ENCODE measurements around the gene DENND1A. TPM values are rescaled to one million over a fixed set of nuclear protein-coding genes. Genes with fewer than 3 reads are reported as not detected.
"Not testable (repeated sequence)": the region's sequence is repeated elsewhere in the genome, so short reads cannot be mapped to it uniquely, and the experiment has no call there.

Gene DENND1A
- total RNA-seq, 4 donors from 2014 or later, result 15.8 to 33.5 (median 23.9) TPM

DNA sequence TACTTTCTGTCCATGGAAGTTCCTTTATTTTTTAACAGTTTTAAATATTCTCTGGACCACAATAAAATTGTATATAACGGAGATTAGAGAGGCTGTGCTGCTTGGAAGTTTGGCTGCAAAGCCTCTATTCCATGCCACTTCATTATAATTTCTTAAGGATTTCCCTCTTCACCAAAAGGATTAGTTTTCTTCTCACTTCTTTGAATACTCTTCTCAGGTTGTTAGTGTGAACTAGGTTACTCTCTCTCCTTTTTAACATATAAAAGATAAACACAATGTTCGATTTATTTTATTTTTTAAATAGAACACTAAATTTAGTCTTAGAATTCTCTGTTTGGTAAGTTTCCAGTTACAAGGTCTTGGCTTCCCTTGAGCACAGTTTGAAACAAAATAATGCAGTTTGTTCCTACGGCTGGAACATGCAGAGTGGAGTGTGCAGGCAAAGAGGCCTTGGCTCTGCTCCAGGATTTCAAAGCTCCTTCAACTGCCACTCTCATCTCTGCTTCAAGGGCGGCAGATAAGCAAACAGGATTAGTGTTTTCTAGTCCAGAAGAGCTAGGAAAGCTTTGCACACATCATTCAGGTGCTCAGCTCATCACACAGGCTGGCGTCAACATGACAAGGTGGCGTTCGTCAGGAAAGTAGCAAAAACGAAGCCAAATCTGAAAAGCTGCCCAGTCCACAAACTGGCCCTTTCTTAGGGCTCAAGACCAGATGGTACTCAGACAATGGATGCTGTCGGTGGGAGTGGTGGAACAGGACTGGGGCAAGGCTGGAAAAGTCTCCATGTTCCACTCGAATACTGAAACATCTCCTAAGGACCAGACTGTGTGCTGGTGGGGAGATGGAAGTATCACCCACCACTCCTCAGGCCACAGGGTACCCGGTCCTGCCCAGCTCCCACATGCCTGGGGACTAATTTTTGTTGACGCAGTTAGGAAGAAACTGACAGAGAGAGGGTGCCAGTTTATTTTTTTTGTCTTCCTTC, 287.3 kb downstream of the DENND1A start:
- Histone ChIP-seq H3K4me3 (no peak overlapping the region), H3K27ac (no peak overlapping the region), H3K36me3 (no peaks in the 10 kb centered on the region), H3K9me3 (no peaks in the 10 kb centered on the region), H3K4me1 (peaks cover 7% of the 10 kb centered on the region), H3K27me3 (no peaks in the 10 kb centered on the region)
- WGBS, result 69% methylated on average over 12 of the region's 12 CpGs
- DNase-seq (ENCODE audit: low spot score in 2 of 2), result no peak
- TF ChIP-seq EP300 (IDR thresholded peaks at IDR 0.05), result no peak
- TF ChIP-seq, protein P1, sequence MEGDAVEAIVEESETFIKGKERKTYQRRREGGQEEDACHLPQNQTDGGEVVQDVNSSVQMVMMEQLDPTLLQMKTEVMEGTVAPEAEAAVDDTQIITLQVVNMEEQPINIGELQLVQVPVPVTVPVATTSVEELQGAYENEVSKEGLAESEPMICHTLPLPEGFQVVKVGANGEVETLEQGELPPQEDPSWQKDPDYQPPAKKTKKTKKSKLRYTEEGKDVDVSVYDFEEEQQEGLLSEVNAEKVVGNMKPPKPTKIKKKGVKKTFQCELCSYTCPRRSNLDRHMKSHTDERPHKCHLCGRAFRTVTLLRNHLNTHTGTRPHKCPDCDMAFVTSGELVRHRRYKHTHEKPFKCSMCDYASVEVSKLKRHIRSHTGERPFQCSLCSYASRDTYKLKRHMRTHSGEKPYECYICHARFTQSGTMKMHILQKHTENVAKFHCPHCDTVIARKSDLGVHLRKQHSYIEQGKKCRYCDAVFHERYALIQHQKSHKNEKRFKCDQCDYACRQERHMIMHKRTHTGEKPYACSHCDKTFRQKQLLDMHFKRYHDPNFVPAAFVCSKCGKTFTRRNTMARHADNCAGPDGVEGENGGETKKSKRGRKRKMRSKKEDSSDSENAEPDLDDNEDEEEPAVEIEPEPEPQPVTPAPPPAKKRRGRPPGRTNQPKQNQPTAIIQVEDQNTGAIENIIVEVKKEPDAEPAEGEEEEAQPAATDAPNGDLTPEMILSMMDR (IDR thresholded peaks at IDR 0.05), result no peak
- TF ChIP-seq POLR2A (IDR thresholded peaks at IDR 0.05), result no peak
- no peak for TF ChIP-seq POLR2AphosphoS5 (IDR thresholded peaks at IDR 0.05)

DNA sequence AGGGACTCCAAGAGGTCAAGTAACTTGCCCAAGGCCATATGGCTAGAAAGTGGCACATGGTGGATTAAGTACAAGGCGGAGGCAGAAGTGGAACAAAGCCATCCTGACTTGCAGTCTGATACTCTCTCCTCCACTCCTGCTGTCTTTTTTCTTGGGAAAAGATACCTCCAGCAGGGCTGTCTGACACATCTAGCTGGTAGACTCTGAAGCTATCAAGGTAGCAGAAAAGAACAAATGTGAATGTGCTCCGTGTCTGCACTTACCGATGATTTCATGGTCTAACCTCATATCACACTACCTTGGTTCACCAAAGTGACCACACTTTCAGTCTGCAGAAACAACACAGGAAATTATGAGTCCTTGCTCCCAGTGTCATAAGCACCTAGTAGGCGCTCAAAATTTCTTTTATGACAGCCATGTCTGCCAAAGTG, 289.1 kb downstream of the DENND1A start:
- Histone ChIP-seq H3K27ac (no peak overlapping the region), H3K27me3 (no peaks in the 10 kb centered on the region), H3K36me3 (no peaks in the 10 kb centered on the region), H3K4me1 (peaks cover 7% of the 10 kb centered on the region), H3K9me3 (no peaks in the 10 kb centered on the region), H3K4me3 (no peak overlapping the region)
- TF ChIP-seq, protein P1 (IDR thresholded peaks at IDR 0.05), result no peak
- TF ChIP-seq POLR2A (IDR thresholded peaks at IDR 0.05), result no peak
- TF ChIP-seq EP300 (IDR thresholded peaks at IDR 0.05), result no peak
- TF ChIP-seq POLR2AphosphoS5 (IDR thresholded peaks at IDR 0.05), result no peak
- no peak for DNase-seq (ENCODE audit: low spot score in 2 of 2)
- 91% methylated on average over 4 of the region's 4 CpGs for WGBS

DNA sequence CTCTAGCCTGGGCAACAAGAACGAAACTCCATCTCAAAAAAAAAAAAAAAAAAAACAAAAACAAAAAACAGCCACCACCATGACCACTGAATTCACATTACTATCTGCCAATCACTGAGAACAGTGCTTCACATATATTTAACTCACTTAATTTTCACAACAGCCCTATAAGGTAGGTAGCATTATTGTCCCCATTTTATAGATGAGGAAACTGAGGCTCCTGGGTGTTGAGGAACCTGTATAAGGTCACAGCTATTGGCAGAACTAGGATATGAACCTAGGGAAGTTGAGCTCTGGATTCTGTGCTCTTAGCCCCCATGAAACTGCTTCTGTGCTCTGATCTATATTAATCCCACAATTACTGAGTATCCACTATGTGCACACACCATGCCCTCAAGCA, 290.2 kb downstream of the DENND1A start:
- no peaks in the 10 kb centered on the region for H3K27me3 ChIP-seq
- H3K36me3 ChIP-seq, result no peaks in the 10 kb centered on the region
- no peaks in the 10 kb centered on the region for H3K9me3 ChIP-seq
- DNase-seq (ENCODE audit: low spot score in 2 of 2), result no peak
- TF ChIP-seq EP300 (IDR thresholded peaks at IDR 0.05) (no peak), POLR2AphosphoS5 (IDR thresholded peaks at IDR 0.05) (no peak), POLR2A (IDR thresholded peaks at IDR 0.05) (no peak)
- TF ChIP-seq, protein P1 (IDR thresholded peaks at IDR 0.05), result no peak
- 92% methylated on average over 1 of the region's 1 CpG for WGBS
- no peak overlapping the region for H3K27ac ChIP-seq
- H3K4me3 ChIP-seq, result no peak overlapping the region
- peaks cover 7% of the 10 kb centered on the region for H3K4me1 ChIP-seq

DNA sequence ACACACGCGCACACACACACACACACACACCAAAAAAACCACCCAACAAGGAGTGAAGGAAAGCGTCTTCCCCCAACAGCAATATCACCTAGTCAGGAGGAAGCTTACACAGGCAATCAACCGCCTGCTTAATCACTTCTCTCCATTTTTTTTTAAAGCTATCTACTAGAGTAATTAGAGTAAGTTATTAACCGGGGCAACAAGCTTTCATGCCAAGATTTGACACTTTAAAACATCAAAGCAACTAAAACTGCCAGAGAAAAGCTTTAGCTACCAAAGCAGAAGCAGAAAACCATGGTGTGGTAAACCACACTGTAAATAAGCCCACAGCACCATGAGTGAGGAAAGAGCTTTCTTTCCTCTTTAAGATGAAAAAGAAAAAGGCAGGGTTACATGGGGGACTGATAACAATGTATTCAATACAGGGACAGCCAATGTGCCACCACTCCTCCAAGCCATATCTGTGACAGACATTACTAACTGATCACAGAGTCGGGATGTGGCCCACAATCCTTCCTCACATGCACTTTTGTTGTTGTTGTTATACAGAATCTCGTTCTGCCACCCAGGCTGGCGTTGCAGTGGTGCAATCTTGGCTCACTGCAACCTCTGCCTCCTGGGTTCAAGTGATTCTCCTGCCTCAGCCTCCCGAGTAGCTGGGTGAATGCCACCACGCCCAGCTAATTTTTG, 291.8 kb downstream of the DENND1A start:
- DNase-seq (ENCODE audit: low spot score in 2 of 2), result no peak
- no peaks in the 10 kb centered on the region for H3K27me3 ChIP-seq
- TF ChIP-seq POLR2AphosphoS5 (IDR thresholded peaks at IDR 0.05) (no peak), POLR2A (IDR thresholded peaks at IDR 0.05) (no peak), EP300 (IDR thresholded peaks at IDR 0.05) (no peak)
- TF ChIP-seq, protein P1 (IDR thresholded peaks at IDR 0.05), result no peak
- H3K27ac ChIP-seq, result no peak overlapping the region
- peak overlapping the region; percentile 12 for H3K4me3 ChIP-seq
- 57% methylated on average over 10 of the region's 10 CpGs for WGBS
- peaks cover 7% of the 10 kb centered on the region for H3K4me1 ChIP-seq
- no peaks in the 10 kb centered on the region for H3K36me3 ChIP-seq
- no peaks in the 10 kb centered on the region for H3K9me3 ChIP-seq

DNA sequence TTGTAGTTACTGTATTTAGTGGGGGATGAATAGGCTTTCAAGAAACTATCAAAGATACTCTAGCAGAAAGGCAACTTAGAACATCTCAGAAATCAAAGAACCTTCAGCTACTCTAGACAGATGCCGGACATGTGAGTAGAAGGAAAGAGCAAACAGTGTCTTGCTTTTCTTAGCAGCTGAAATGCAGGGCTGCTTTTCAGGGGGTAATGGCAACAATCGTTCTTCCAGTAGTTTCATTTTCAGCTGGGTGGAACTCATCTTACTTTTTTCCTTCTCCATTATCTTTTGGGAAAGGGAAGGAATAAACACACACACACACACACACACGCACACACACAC, 292.4 kb downstream of the DENND1A start:
- H3K27me3 ChIP-seq, result no peaks in the 10 kb centered on the region
- no peak overlapping the region for H3K27ac ChIP-seq
- TF ChIP-seq POLR2A (IDR thresholded peaks at IDR 0.05) (no peak), EP300 (IDR thresholded peaks at IDR 0.05) (no peak), POLR2AphosphoS5 (IDR thresholded peaks at IDR 0.05) (no peak)
- TF ChIP-seq, protein P1 (IDR thresholded peaks at IDR 0.05), result no peak
- H3K9me3 ChIP-seq, result no peaks in the 10 kb centered on the region
- 35% methylated on average over 3 of the region's 3 CpGs for WGBS
- DNase-seq (ENCODE audit: low spot score in 2 of 2), result no peak
- no peaks in the 10 kb centered on the region for H3K36me3 ChIP-seq
- H3K4me1 ChIP-seq, result peaks cover 3% of the 10 kb centered on the region
- H3K4me3 ChIP-seq, result peak overlapping the region; percentile 12

GRCh38 chr9:123636805-123637204, 293.1 kb downstream of the DENND1A start:
- H3K4me3 ChIP-seq; H3K27me3 ChIP-seq; H3K27ac ChIP-seq; DNase-seq (ENCODE audit: low spot score in 2 of 2); H3K36me3 ChIP-seq; H3K4me1 ChIP-seq; H3K9me3 ChIP-seq: not testable (repeated sequence)
- 89% methylated on average over 10 of the region's 10 CpGs for WGBS
